K562 (cell line): ENCODE measurements around the gene VPS33B. TPM values are rescaled to one million over a fixed set of nuclear protein-coding genes. Genes with fewer than 3 reads are reported as not detected.

Experiments
- BHLHE40 ChIP-seq: IDR thresholded peaks from 2 replicates; pipeline ENCODE4 v1.6.1; 2011; ENCODE audit warnings: low read length, improper control_type of control experiment
- ESRRB ChIP-seq: fragments of 250-450 bp; sonication (Bioruptor Pico); IDR thresholded peaks from 2 replicates; pipeline ENCODE4 v1.5.0; 2020; ENCODE audit warnings: mild to moderate bottlenecking, moderate library complexity, borderline replicate concordance
- FOXJ3 ChIP-seq: sonication (generic); formaldehyde crosslinking; IDR thresholded peaks from 2 replicates; pipeline ENCODE4 v1.4.0; 2020; ENCODE audit warnings: mild to moderate bottlenecking, missing genetic modification reagents
- ILK ChIP-seq: fragments of 450-650 bp; IDR thresholded peaks from 2 replicates; pipeline ENCODE4 v1.6.1; 2016; ENCODE audit warnings: missing genetic modification characterization, low read depth, mild to moderate bottlenecking, missing compliant biosample characterization, moderate library complexity, borderline replicate concordance
- KLF6 ChIP-seq: fragments of 250-450 bp; sonication (Bioruptor Pico); IDR thresholded peaks from 2 replicates; pipeline ENCODE4 v1.4.0; 2020; ENCODE audit warnings: mild to moderate bottlenecking, moderate library complexity, borderline replicate concordance
- NRF1 ChIP-seq, 2 experiments: fragments of 450-650 bp; IDR thresholded peaks in 1 of 2; conservative IDR thresholded peaks in 1 of 2; 2 replicates each; pipeline ENCODE4 v1.6.1; 2014; ENCODE audit warnings: mild to moderate bottlenecking in 2 of 2
- RBM17 ChIP-seq: fragments of 200-400 bp; formaldehyde crosslinking; IDR thresholded peaks from 2 replicates; pipeline ENCODE4 v1.6.1; 2017; ENCODE audit warnings: low read depth, mild to moderate bottlenecking, low read length, borderline replicate concordance
- TRIM24 ChIP-seq, 2 experiments: fragments of 450-650 bp; IDR thresholded peaks; 2 replicates each; pipeline ENCODE4 v1.6.1; 2016
- ZNF232 ChIP-seq: sonication (generic); formaldehyde crosslinking; IDR thresholded peaks from 2 replicates; pipeline ENCODE4 v1.8.0; 2022; ENCODE audit warnings: mild to moderate bottlenecking, missing genetic modification reagents
- polyA plus RNA-seq, 8 experiments: library from polyadenylated mRNA; depleted of rRNA in 4 of 8; stranded (reverse) in 5 of 8; unstranded in 3 of 8; fragments of >200 nt; fragmentation: Nextera tagmentation in 2 of 8; fragmentation: Illumina TruSeq in 1 of 8; extraction: Ambion mirVana in 2 of 8; extraction: Trizol in 1 of 8; gene quantifications; 2 replicates each; pipeline versions ENCODE4 v1.2.1 to v1.2.3, GENCODE V29; 2011 to 2014; ENCODE audit warnings: inconsistent platforms in 1 of 8, missing spikeins in 1 of 8
- total RNA-seq, 7 experiments: library from RNA; depleted of rRNA in 6 of 7; stranded (reverse); fragments of >200 nt in 6 of 7; fragmentation: Illumina TruSeq in 2 of 7; extraction: Trizol in 2 of 7; gene quantifications; 2 replicates each; pipeline versions ENCODE4 v1.2.1 to v1.2.3, GENCODE V29; 2011 to 2021; ENCODE audit warnings: low replicate concordance in 1 of 7
- TF ChIP-seq, protein P1 (sequence below), 2 experiments: fragments of 450-650 bp in 1 of 2; IDR thresholded peaks; 2 replicates each; pipeline ENCODE4 v1.6.1; 2011 to 2017; ENCODE audit warnings: low read depth in 2 of 2, antibody characterized with exemption in 1 of 2, borderline replicate concordance in 1 of 2, low read length in 1 of 2, mild to moderate bottlenecking in 1 of 2, mixed read lengths in 1 of 2; ENCODE audit not compliant: control insufficient read depth in 1 of 2
- TF ChIP-seq, protein P2 (sequence below): IDR thresholded peaks from 2 replicates; pipeline ENCODE4 v1.6.1; 2011; ENCODE audit warnings: borderline replicate concordance, low read depth, mild to moderate bottlenecking, moderate library complexity, low read length; ENCODE audit not compliant: insufficient read depth, poor library complexity, severe bottlenecking
- TF ChIP-seq, protein P3 (sequence below): sonication (generic); IDR thresholded peaks from 2 replicates; pipeline ENCODE4 v1.6.1; 2016
- TF ChIP-seq, protein P4 (sequence below): fragments of 450-650 bp; IDR thresholded peaks from 2 replicates; pipeline ENCODE4 v1.6.1; 2018; ENCODE audit warnings: mild to moderate bottlenecking, low read depth; ENCODE audit not compliant: partially characterized antibody
- TF ChIP-seq, protein P5 (sequence below): fragments of 450-650 bp; IDR thresholded peaks from 2 replicates; pipeline ENCODE4 v1.6.1; 2016; ENCODE audit warnings: mild to moderate bottlenecking

The VPS33B gene
- total and polyA plus RNA-seq, 9 of the 15 experiments (the other 6 are each of a cell fraction or from before 2014, with no cell fraction given): 9.4 to 25.5 (median 14.8) TPM

DNA sequence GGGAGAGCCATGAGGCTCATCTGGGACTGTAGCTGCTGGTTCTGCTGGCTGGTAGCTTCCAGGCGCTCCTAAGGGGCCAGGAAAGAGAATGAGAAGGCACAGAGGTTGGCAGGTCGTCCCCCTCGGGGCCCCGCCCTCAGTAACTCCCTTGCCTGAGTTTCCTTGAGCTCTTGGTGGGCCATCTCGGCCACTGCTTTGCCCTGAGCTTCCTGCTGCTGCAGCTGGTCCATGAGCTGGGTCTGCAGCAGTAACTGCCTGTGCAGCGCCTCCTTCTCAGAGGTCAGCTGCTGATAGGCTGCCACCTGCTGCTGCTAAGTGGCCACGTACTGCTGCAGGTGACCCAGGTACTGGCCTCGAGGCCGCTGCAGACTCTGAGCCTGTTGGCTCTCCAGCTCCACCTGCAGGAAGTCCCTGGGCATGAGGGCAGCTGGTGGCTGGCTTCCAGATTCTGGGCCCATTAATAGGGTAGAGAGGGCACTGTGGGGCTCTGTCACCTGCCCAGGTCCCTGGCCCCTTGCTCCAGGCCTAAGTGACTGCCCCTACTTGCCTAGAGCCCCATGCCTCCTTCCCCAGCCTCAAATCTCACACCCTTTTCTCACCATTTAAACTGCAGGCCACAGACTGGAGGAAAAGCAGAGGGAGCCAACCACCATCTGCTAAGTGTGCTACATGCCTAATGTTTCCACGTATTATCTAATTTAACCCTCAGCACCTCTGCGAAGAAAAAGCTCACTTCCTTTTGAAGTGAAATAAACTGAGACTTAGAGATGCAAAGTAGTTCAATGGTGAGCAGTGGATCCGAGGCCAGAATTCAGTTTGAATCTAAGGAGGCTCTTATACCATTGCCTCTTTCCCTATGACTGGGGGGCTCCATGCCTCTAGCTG, 10.8 kb upstream of the VPS33B start (continued):
- TF ChIP-seq, protein P1, sequence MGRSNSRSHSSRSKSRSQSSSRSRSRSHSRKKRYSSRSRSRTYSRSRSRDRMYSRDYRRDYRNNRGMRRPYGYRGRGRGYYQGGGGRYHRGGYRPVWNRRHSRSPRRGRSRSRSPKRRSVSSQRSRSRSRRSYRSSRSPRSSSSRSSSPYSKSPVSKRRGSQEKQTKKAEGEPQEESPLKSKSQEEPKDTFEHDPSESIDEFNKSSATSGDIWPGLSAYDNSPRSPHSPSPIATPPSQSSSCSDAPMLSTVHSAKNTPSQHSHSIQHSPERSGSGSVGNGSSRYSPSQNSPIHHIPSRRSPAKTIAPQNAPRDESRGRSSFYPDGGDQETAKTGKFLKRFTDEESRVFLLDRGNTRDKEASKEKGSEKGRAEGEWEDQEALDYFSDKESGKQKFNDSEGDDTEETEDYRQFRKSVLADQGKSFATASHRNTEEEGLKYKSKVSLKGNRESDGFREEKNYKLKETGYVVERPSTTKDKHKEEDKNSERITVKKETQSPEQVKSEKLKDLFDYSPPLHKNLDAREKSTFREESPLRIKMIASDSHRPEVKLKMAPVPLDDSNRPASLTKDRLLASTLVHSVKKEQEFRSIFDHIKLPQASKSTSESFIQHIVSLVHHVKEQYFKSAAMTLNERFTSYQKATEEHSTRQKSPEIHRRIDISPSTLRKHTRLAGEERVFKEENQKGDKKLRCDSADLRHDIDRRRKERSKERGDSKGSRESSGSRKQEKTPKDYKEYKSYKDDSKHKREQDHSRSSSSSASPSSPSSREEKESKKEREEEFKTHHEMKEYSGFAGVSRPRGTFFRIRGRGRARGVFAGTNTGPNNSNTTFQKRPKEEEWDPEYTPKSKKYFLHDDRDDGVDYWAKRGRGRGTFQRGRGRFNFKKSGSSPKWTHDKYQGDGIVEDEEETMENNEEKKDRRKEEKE (IDR thresholded peaks at IDR 0.05; ENCODE audit: borderline replicate concordance in 1 of 2, control insufficient read depth in 1 of 2, low read depth in 2 of 2, low read length in 1 of 2): no peak
- TF ChIP-seq NRF1 (conservative IDR thresholded peaks at IDR 0.05 in 1 of 2, IDR thresholded peaks at IDR 0.05 in 1 of 2) (0 out of 4 replicates have a peak, but pooled peaks of 1 of the 2 experiments have one; percentile 38), FOXJ3 (CRISPR knock-in tag) (no peak), ILK (no peak), ZNF232 (CRISPR knock-in tag) (no peak), TRIM24 (IDR thresholded peaks at IDR 0.05) (no peak; a peak in 1 of 4 replicates), KLF6 (CRISPR knock-in tag) (0 out of 2 replicates have a peak, but pooled peaks have one; percentile 28), ESRRB (no peak), BHLHE40 (peak; percentile 68), RBM17 (no peak)
- TF ChIP-seq, protein P2, sequence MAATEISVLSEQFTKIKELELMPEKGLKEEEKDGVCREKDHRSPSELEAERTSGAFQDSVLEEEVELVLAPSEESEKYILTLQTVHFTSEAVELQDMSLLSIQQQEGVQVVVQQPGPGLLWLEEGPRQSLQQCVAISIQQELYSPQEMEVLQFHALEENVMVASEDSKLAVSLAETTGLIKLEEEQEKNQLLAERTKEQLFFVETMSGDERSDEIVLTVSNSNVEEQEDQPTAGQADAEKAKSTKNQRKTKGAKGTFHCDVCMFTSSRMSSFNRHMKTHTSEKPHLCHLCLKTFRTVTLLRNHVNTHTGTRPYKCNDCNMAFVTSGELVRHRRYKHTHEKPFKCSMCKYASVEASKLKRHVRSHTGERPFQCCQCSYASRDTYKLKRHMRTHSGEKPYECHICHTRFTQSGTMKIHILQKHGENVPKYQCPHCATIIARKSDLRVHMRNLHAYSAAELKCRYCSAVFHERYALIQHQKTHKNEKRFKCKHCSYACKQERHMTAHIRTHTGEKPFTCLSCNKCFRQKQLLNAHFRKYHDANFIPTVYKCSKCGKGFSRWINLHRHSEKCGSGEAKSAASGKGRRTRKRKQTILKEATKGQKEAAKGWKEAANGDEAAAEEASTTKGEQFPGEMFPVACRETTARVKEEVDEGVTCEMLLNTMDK: peak; percentile 12
- TF ChIP-seq, protein P3, sequence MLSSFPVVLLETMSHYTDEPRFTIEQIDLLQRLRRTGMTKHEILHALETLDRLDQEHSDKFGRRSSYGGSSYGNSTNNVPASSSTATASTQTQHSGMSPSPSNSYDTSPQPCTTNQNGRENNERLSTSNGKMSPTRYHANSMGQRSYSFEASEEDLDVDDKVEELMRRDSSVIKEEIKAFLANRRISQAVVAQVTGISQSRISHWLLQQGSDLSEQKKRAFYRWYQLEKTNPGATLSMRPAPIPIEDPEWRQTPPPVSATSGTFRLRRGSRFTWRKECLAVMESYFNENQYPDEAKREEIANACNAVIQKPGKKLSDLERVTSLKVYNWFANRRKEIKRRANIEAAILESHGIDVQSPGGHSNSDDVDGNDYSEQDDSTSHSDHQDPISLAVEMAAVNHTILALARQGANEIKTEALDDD: no peak
- TF ChIP-seq, protein P4, sequence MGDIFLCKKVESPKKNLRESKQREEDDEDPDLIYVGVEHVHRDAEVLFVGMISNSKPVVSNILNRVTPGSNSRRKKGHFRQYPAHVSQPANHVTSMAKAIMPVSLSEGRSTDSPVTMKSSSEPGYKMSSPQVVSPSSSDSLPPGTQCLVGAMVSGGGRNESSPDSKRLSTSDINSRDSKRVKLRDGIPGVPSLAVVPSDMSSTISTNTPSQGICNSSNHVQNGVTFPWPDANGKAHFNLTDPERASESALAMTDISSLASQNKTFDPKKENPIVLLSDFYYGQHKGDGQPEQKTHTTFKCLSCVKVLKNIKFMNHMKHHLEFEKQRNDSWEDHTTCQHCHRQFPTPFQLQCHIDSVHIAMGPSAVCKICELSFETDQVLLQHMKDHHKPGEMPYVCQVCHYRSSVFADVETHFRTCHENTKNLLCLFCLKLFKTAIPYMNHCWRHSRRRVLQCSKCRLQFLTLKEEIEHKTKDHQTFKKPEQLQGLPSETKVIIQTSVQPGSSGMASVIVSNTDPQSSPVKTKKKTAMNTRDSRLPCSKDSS: no peak
- TF ChIP-seq, protein P5, sequence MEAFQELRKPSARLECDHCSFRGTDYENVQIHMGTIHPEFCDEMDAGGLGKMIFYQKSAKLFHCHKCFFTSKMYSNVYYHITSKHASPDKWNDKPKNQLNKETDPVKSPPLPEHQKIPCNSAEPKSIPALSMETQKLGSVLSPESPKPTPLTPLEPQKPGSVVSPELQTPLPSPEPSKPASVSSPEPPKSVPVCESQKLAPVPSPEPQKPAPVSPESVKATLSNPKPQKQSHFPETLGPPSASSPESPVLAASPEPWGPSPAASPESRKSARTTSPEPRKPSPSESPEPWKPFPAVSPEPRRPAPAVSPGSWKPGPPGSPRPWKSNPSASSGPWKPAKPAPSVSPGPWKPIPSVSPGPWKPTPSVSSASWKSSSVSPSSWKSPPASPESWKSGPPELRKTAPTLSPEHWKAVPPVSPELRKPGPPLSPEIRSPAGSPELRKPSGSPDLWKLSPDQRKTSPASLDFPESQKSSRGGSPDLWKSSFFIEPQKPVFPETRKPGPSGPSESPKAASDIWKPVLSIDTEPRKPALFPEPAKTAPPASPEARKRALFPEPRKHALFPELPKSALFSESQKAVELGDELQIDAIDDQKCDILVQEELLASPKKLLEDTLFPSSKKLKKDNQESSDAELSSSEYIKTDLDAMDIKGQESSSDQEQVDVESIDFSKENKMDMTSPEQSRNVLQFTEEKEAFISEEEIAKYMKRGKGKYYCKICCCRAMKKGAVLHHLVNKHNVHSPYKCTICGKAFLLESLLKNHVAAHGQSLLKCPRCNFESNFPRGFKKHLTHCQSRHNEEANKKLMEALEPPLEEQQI: no peak
